NCI-H2171 treated with DMSO at 0.1 percent for 48 hours (cell line): ENCODE results near the gene NKG7.

Experiments used
- DNase-seq: peaks from one replicate; lab custom pipeline; 2025; lab: John Stamatoyannopoulos, UW

NKG7 gene

GRCh38 chr19:51391073-51391611 is 18.7 kb upstream of the NKG7 start:
- no peak for DNase-seq

- DNase-seq: no peak
Measured at GRCh38 chr19:51389143-51389542, 16.7 kb upstream of the NKG7 start.

- no peak for DNase-seq
Measured at GRCh38 chr19:51387924-51388389, 15.5 kb upstream of the NKG7 start, which contains the start of gene LIM2. Gene LIM2 (minus strand): TSS chr19:51387974. CDS start chr19:51387443, 531 bp downstream.

- no peak for DNase-seq
Measured at GRCh38 chr19:51386882-51387520, 14.5 kb upstream of the NKG7 start.

- no peak for DNase-seq
Measured at GRCh38 chr19:51382004-51382403, 9.6 kb upstream of the NKG7 start.

- no peak for DNase-seq
Measured at GRCh38 chr19:51380379-51380778, 7.9 kb upstream of the NKG7 start.

- DNase-seq: no peak
Measured at GRCh38 chr19:51377422-51377821, 5.0 kb upstream of the NKG7 start.

- no peak for DNase-seq
Measured at GRCh38 chr19:51375504-51376221, 3.2 kb upstream of the NKG7 start.

GRCh38 chr19:51372021-51372648 is 319 bp downstream of the NKG7 start:
- DNase-seq: no peak

GRCh38 chr19:51371186-51371690 is 1.2 kb downstream of the NKG7 start:
- DNase-seq: no peak

GRCh38 chr19:51370230-51370629 is 2.2 kb downstream of the NKG7 start:
- DNase-seq: no peak

GRCh38 chr19:51368366-51369282 is 3.8 kb downstream of the NKG7 start, which contains the start of gene CLDND2:
Gene CLDND2 (minus strand): TSS chr19:51369003. CDS start chr19:51368577, 426 bp downstream.
- no peak for DNase-seq

- DNase-seq: peak; percentile 98
Measured at GRCh38 chr19:51367565-51368365, 4.7 kb downstream of the NKG7 start.

GRCh38 chr19:51367255-51367564 is 5.2 kb downstream of the NKG7 start:
- DNase-seq: no peak

GRCh38 chr19:51366389-51367254 is 5.8 kb downstream of the NKG7 start:
- peak; percentile 96 for DNase-seq

GRCh38 chr19:51365965-51366388 is 6.5 kb downstream of the NKG7 start, which contains the start of gene ETFB:
Gene ETFB (minus strand): TSS chr19:51366388. CDS start chr19:51366326, 62 bp downstream.
- no peak for DNase-seq

GRCh38 chr19:51365211-51365964 is 7.1 kb downstream of the NKG7 start:
- no peak for DNase-seq

- DNase-seq: no peak
Measured at GRCh38 chr19:51364200-51365106, 8.0 kb downstream of the NKG7 start.
